ENCODE data around the gene PACSIN1.
"Not testable (repeated sequence)": the region's sequence is repeated elsewhere in the genome, so short reads cannot be mapped to it uniquely, and the experiment has no call there.

Gene PACSIN1

GRCh38 chr6:34485321-34486060 is 19.6 kb downstream of the PACSIN1 start:
- no peak for DNase-seq

DNA sequence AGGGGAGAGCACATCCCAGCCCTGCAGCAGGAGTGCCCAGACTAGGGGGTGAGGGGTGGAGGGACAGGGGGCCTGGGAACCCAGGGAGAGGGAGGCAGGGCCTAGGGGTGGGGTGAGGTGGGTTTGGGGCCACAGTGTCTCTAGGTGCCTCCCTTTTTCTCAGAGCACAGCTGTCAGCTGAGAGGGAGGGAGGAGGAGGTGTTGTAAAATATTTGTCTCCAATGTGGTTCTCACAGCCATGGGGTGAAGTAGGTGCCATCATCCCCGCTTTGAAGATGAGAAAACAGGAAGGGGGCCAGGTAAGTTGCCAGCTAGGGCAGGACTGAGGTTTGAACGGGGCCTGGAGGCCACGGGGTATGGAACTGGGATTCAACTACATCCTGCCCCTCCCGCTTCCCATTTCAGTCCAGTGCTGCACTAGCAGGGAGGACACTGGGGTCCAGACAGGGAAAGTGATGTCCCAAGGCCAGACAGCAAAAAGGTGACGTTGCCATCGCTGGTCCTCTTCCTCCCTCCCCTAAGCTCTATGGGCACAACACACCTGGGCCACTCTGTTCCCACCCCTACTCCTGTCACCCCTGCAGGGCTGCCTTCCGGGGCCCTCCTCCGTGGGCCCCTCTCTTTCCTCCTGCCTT is 20.3 kb downstream of the PACSIN1 start:
- DNase-seq = no peak

DNA sequence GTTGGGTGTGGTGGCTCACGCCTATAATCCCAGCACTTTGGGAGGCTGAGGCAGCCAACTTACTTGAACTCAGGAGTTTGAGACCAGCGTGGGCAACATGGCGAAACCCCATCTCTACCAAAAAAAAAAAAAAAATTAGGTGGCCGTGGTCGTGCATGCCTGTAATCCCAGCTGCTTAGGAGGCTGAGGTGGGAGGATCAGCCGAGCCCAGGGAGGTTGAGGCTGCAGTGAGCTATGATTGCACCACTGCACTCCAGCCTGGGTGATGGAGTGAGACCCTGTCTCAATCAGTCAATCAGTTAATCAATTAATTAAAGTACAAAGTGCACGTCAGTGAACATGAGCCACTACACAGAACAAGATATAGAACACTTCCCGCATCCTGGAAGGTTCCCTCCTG is 21.0 kb downstream of the PACSIN1 start:
- not testable (repeated sequence) for DNase-seq

DNA sequence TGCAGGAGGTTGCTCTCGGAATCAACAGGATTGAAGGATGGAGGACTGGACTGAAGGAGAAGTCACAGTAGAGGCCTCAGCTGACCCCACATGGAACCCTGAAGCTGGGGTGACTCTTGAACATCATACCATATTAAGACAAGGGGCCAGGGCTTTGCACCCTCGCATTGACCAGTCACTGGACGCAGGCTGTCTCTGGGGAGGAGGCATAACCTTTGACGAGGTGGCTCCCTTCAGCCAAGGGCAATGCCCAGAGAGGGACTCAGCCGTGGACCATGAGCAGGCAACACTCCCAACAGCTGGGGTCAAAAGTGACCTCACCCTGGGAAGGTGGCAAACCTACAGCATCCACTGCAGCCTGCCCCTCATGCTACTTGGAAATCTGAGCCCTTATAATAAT is 21.7 kb downstream of the PACSIN1 start:
- DNase-seq = no peak

GRCh38 chr6:34489207-34489805 is 23.4 kb downstream of the PACSIN1 start:
- DNase-seq = no peak

GRCh38 chr6:34490390-34491090 is 24.7 kb downstream of the PACSIN1 start:
- DNase-seq = peak; percentile 42

- DNase-seq = peak; percentile 9
These were observed 25.2 kb downstream of the PACSIN1 start for GRCh38 chr6:34491091-34491430.

- no peak for DNase-seq
These were observed 27.5 kb downstream of the PACSIN1 start for GRCh38 chr6:34493344-34493743.

DNA sequence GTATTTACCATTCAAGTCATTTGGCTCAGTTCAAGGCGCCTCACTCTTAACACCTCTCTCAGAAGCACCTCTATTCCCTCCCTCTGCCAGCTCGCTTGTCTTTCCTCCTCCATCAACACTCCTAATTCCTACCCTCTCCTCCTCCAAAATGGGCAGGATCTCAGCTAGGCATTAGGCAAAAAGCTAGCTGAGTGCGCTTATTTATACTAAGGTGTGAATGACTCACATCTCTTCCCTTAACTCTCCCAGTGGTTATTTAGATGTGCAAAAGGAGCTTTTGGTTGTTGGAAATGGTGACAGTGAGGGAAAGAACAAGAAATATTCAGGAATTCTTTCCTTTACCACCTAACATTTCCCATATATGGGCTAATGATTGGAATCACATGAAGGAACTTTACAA is 29.1 kb downstream of the PACSIN1 start:
- DNase-seq = no peak

DNA sequence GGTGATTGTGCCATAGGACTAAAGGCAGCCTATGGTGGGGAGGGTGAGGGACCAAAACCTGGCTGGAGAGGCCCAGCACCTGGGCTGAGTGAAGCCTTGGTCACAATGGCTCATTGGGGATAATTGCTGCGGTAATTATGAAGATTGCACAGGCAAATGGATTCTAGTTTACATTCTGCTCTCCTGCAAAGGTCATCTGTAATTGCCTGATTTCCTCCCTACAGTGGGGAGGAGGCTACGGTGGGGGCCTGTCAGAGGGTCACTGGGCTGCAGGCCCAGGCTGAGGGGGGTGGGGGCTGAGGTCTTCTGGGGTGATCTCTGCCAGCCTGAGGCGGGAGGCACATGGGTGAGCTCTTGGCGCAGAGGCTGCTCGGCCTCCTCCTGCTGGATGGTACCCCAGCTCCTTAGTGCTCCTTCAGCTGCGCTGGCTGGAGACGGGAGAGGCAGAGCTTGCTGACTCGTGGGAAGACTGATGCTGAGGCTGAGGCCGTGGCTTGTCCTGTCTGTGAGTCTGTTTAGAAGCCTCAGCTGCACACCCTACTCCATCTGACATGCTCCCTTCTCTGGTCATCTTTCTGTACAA is 30.3 kb downstream of the PACSIN1 start:
- no peak for DNase-seq

- DNase-seq = no peak
These were observed 31.5 kb downstream of the PACSIN1 start for GRCh38 chr6:34497411-34497810.

DNA sequence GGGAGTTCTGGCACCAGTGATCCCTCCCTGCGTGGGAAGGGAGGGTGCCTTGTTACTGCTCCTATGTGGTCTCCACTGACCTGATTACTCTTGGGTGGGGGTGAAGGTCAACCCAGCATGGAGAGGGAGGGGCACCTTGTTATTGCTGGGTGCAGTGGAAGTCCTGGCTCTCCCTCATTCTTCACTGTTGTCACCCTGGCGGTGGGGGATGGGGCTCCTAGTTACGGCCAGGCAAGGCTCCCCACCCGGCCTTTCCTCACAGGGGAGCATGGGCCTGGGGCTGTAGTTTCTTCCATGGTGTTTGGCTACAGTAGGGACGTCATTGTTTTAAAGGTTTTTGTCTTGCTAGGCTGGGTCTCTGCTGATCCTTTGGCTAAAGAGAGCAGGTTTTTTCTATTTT is 40.8 kb downstream of the PACSIN1 start:
- DNase-seq = no peak

DNA sequence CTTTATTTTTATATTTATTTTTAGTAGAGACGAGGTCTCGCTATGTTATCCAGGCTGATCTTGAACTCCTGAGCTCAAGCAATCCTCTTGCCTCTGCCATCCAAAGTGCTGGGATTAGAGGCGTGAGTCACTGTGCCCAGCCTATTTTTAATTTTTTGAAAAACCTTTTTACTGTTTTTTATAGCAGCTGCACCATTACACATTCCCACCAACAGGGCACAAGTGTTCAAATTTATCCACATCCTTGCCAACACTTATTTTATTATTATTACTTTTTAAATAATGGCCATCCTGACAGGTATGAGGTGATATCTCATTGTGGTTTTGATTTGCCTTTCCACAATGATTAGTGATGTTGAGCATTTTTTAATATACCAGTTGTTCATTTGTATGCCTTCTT is 42.5 kb downstream of the PACSIN1 start:
- DNase-seq = no peak

- no peak for DNase-seq
These were observed 43.9 kb downstream of the PACSIN1 start for GRCh38 chr6:34509782-34510181.

GRCh38 chr6:34510299-34510698 is 44.4 kb downstream of the PACSIN1 start:
- no peak for DNase-seq

DNA sequence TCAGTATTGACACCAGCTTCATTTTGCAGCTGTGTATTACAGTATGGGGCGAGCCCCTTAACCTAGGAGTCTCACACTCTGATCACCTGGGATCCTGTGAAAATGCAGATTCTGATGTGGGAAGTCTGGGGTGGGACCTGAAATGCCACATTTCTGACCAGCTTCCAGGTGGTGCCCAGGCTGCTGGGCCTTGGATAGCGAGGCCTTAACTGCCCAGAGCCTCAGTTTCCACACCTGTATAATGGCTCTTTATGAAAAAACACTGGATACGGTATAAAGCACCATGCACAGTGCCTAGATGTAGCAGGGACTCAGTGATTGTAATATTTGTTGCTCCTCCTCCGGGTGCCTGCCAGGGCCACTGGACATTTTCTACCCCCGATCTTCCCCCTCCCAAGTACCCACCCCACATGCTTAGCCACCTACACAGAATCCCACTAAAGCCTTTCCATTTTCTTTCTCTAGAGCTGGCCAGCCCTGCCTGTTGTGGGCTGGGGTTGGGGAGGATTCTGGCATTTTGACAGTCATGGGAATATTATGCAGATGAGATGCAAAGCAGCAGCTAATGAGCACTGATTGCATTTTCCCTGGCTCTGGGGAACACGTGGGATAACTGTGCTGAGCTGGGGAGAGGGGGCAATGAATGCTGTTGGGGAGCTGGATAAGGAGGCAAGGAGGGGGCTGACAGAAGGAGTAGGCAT is 45.5 kb downstream of the PACSIN1 start:
- no peak for DNase-seq

DNA sequence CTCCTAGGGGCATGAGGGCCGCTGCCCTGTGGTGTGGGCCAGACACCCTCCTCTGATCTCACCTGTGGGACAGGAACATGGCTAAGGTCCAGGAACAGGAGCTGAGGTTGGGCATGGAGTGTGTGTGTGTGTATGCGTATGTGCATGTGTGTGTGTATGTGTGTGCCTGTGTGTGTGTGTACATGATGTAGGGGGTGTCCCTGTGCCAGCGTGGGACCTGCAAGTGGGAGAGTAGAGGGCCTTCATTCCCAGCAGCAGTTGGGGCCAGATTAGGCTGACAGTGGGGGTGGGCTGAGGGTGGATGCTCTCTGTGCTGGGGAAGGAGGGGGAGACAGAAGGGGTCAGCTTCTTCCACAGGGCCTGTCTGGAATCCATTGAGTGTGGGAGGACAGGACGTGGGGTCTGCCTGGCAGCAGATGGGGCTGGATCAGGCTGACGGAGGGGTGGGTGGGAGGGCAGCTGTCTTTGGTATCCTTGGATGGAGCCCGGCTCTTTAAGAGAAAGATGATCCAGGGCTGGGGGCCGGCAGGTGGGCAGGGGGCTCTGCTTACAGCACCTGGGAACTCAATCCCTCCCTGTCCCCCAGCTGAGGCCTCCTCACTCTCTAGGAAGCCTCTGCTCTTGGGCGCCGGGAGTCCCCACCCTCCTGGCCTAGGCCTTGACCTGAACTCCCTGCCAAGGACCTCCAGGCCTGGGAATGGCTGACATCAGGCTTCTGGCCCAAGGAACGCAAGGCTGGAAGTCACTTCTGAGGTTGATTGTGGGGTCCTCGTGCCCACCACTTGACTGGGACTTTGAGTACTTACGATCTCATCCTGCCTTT is 46.2 kb downstream of the PACSIN1 start:
- no peak for DNase-seq

DNA sequence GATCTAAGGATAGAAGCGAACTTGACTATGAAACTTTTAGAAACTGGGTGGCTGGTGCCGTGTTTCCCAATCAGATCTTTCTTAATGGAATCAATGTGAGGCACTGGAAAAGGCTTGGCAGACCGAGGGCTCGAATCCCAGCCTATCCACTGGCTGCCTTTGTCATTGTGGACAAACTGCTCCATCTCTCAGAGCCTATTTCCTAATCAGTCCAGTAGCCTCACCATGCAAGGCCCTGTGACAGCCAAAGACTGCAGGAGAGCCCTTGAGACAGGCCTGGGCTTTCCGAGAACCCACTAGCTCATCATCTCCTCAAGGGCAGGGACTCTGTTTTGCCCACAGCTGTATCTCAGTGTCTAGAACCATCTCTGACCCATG is 46.9 kb downstream of the PACSIN1 start:
- no peak for DNase-seq

- DNase-seq = no peak
These were observed 47.8 kb downstream of the PACSIN1 start for GRCh38 chr6:34513646-34514045.

- no peak for DNase-seq
These were observed 48.2 kb downstream of the PACSIN1 start for GRCh38 chr6:34514112-34514511.

GRCh38 chr6:34514593-34515472 is 49.0 kb downstream of the PACSIN1 start:
- DNase-seq = no peak

All from SHP77 treated with DMSO at 0.1 percent for 48 hours (cell line).